SK-N-SH treated with all-trans-retinoic acid at 6 μM for 48 hours (cell line): ENCODE measurements around the gene NOX4.
"Not testable (repeated sequence)": the region's sequence is repeated elsewhere in the genome, so short reads cannot be mapped to it uniquely, and the experiment has no call there.

Experiments used
- ATAC-seq: fragments of 200-7000 bp; cut with Tn5 transposase; 3 replicates; pipeline ENCODE4 v1.9.1; 2020; ENCODE audit warnings: mild to moderate bottlenecking, moderate library complexity
- BACH2 ChIP-seq: fragments of 250-450 bp; sonication (Bioruptor Pico); IDR thresholded peaks from 2 replicates; pipeline ENCODE4 v1.9.0; 2021; ENCODE audit warnings: mild to moderate bottlenecking, borderline replicate concordance
- ESRRG ChIP-seq: fragments of 250-450 bp; sonication (Bioruptor Pico); IDR thresholded peaks from 2 replicates; pipeline ENCODE4 v1.6.1; 2021; ENCODE audit warnings: mild to moderate bottlenecking
- GLIS3 ChIP-seq: fragments of 250-450 bp; sonication (Bioruptor Pico); IDR thresholded peaks from 2 replicates; pipeline ENCODE4 v1.5.0; 2020; ENCODE audit warnings: mild to moderate bottlenecking, moderate library complexity
- ISL1 ChIP-seq: fragments of 250-450 bp; sonication (Bioruptor Pico); IDR thresholded peaks from 2 replicates; pipeline ENCODE4 v2.1.2; 2022; ENCODE audit warnings: mild to moderate bottlenecking, moderate library complexity
- RARB ChIP-seq: fragments of 250-450 bp; sonication (Bioruptor Pico); IDR thresholded peaks from 2 replicates; pipeline ENCODE4 v1.8.0; 2021; ENCODE audit warnings: mild to moderate bottlenecking, moderate library complexity
- SNAI2 ChIP-seq: fragments of 250-450 bp; sonication (Bioruptor Pico); IDR thresholded peaks from 2 replicates; pipeline ENCODE4 v1.5.0; 2020; ENCODE audit warnings: mild to moderate bottlenecking, moderate library complexity
- ZC3H10 ChIP-seq: fragments of 250-450 bp; sonication (Bioruptor Pico); IDR thresholded peaks from 2 replicates; pipeline ENCODE4 v1.5.1; 2021; ENCODE audit warnings: mild to moderate bottlenecking, moderate library complexity
- ZFP3 ChIP-seq: fragments of 250-450 bp; sonication (Bioruptor Pico); IDR thresholded peaks from 2 replicates; pipeline ENCODE4 v1.5.0; 2020; ENCODE audit warnings: mild to moderate bottlenecking, moderate library complexity
- ZFP30 ChIP-seq: fragments of 450-650 bp; formaldehyde crosslinking; IDR thresholded peaks from 2 replicates; pipeline ENCODE4 v1.5.0; 2022; ENCODE audit warnings: mild to moderate bottlenecking, moderate library complexity
- ZNF565 ChIP-seq: fragments of 450-650 bp; formaldehyde crosslinking; conservative IDR thresholded peaks from 2 replicates; pipeline ENCODE4 v1.5.0; 2020; ENCODE audit warnings: low read depth, mild to moderate bottlenecking, moderate library complexity
- ZNF70 ChIP-seq: fragments of 450-650 bp; formaldehyde crosslinking; IDR thresholded peaks from 2 replicates; pipeline ENCODE4 v1.5.0; 2020; ENCODE audit warnings: mild to moderate bottlenecking, moderate library complexity
- TF ChIP-seq, protein P1 (sequence below): fragments of 250-450 bp; sonication (Bioruptor Pico); IDR thresholded peaks from 2 replicates; pipeline ENCODE4 v1.5.1; 2021; ENCODE audit warnings: mild to moderate bottlenecking, moderate library complexity
- TF ChIP-seq, protein P2 (sequence below): fragments of 250-450 bp; sonication (Bioruptor Pico); IDR thresholded peaks from 2 replicates; pipeline ENCODE4 v1.5.1; 2020; ENCODE audit warnings: low read depth, mild to moderate bottlenecking, moderate library complexity
- TF ChIP-seq, protein P3 (sequence below): fragments of 250-450 bp; sonication (Bioruptor Pico); IDR thresholded peaks from 2 replicates; pipeline ENCODE4 v1.8.0; 2020; ENCODE audit warnings: mild to moderate bottlenecking, moderate library complexity, borderline replicate concordance
- TF ChIP-seq, protein P4 (sequence below): fragments of 250-450 bp; sonication (Bioruptor Pico); IDR thresholded peaks from 2 replicates; pipeline ENCODE4 v1.8.0; 2021; ENCODE audit warnings: low read depth, mild to moderate bottlenecking, moderate library complexity, borderline replicate concordance
- TF ChIP-seq, protein P5 (sequence below): fragments of 250-450 bp; sonication (Bioruptor Pico); IDR thresholded peaks from 2 replicates; pipeline ENCODE4 v1.5.0; 2020; ENCODE audit warnings: mild to moderate bottlenecking, moderate library complexity

NOX4 gene

DNA sequence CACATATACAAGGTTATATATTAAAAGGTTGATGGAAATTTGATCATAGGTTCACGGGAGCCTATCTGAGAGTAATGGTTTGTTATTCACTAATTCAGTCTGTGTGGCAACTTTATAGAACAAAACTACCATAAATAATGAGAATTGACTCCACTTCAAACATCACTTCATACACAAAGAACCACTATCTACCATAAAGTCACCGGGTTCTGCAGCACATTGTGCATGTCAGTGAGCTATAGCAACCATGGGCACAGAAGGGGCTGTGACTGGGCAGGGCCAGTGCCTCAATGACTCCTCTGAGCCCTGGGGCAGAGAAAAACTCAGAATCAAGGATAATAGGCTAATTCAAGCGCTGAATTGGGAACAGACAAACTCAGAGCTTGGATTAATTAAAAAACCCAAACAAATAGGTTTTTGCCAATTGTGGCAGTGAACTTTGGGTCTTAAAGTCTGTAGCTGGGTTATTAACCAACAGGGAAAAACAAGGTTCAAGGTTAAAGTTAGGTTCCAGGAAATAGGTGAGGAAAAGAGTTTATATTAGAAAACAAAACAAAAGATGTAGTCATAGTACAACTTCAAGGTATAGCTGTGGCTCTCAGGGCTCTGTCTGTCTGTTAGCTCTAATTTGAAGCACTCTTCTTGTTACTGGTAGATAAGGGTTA lies 181.7 kb downstream of the NOX4 start:
- ATAC-seq: not testable (repeated sequence)

DNA sequence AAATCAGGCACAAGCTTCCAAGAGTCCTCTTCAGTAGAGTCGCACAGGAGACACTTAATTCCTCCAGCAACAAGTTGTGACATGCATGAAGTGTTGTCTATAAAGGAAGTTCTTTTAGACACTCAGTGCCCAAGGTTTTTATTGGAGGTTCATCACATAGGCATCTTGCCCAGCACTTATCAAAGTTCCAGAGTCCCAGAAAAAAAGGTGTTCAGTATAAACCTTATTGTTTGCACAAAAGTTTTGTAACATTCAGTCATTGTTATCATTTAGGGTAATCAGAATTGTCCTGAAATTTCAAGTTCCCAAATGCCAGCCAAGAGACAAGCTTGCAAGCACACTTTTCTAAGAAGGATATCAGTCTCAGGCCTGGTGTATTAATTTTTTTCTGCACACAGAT lies 182.9 kb downstream of the NOX4 start:
- not testable (repeated sequence) for ATAC-seq

DNA sequence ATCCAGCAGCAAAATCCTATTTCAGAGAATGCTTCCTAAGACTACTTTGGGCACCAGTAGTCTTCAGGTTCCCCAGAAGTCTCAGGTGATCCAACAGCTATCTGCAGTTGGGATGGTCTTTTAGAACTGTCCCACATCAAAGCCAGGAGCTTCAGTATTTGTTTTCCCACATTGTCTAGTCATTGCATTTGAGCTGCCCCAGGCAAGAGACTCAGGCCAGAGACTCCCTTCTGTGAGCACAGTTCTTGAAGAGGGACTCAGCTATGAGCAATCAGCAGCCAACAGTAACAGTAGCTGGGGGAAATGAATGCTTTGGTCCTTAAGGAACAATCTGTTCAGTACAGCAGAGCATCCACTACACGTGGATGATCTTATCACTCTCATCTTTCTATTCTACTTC lies 188.1 kb downstream of the NOX4 start:
- ATAC-seq: not testable (repeated sequence)

DNA sequence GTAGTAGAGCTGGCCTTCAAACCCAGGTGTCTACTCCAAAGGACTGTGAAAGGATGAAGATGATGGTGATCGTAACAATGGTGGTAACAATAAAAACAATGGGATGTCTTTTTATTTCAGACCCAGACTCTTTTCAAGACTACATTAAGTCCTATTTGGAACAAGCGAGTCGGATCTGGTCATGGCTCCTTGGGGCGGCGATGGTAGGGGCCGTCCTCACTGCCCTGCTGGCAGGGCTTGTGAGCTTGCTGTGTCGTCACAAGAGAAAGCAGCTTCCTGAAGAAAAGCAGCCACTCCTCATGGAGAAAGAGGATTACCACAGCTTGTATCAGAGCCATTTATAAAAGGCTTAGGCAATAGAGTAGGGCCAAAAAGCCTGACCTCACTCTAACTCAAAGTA lies 196.2 kb downstream of the NOX4 start:
- not testable (repeated sequence) for ATAC-seq

DNA sequence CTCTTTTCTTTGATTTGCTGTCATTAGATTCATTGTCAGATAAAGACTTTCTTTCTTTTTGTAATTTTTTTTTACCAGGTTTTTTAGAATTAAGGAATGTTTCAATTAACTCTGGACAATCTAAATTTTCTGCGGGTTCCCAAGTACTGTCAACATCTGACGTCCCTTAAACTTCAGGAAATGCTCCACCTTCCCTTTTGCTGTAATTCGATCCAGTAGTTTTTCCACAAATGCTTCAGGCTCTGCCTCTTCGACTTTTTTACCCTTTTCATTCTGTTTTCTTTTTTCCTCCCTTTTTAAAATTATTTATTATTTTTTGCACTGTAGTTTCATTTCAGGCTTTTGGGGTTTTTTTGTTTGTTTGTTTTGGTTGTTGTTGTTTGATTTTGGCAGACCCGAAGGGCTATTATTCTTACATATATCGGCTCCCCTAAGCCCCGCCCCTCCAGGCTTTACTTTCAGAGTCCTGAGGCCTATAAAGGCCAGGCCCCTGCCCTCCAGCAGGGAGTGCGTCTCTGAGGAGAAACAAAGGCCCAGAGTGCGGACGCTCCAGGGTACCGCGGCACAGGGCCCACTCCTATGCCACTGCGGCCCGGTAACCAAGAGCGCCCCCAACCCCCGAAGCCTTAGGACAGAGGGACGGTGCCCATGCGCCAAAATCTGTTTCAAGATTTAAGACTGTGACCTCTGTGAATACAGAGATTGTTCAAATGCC lies 197.1 kb downstream of the NOX4 start:
- no peak for ATAC-seq
- no peak for TF ChIP-seq ZFP3 (CRISPR knock-in tag)
- TF ChIP-seq BACH2 (CRISPR knock-in tag): no peak
- TF ChIP-seq ISL1 (CRISPR knock-in tag): no peak
- no peak for TF ChIP-seq ZNF565 (CRISPR knock-in tag)
- no peak for TF ChIP-seq GLIS3 (CRISPR knock-in tag)
- TF ChIP-seq ESRRG (CRISPR knock-in tag): no peak
- TF ChIP-seq RARB: no peak
- TF ChIP-seq ZC3H10 (CRISPR knock-in tag): no peak
- TF ChIP-seq ZFP30 (CRISPR knock-in tag): no peak
- TF ChIP-seq, protein P1, sequence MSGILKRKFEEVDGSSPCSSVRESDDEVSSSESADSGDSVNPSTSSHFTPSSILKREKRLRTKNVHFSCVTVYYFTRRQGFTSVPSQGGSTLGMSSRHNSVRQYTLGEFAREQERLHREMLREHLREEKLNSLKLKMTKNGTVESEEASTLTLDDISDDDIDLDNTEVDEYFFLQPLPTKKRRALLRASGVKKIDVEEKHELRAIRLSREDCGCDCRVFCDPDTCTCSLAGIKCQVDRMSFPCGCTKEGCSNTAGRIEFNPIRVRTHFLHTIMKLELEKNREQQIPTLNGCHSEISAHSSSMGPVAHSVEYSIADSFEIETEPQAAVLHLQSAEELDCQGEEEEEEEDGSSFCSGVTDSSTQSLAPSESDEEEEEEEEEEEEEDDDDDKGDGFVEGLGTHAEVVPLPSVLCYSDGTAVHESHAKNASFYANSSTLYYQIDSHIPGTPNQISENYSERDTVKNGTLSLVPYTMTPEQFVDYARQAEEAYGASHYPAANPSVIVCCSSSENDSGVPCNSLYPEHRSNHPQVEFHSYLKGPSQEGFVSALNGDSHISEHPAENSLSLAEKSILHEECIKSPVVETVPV: no peak
- TF ChIP-seq, protein P2, sequence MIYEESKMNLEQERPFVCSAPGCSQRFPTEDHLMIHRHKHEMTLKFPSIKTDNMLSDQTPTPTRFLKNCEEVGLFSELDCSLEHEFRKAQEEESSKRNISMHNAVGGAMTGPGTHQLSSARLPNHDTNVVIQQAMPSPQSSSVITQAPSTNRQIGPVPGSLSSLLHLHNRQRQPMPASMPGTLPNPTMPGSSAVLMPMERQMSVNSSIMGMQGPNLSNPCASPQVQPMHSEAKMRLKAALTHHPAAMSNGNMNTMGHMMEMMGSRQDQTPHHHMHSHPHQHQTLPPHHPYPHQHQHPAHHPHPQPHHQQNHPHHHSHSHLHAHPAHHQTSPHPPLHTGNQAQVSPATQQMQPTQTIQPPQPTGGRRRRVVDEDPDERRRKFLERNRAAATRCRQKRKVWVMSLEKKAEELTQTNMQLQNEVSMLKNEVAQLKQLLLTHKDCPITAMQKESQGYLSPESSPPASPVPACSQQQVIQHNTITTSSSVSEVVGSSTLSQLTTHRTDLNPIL (CRISPR knock-in tag): no peak

DNA sequence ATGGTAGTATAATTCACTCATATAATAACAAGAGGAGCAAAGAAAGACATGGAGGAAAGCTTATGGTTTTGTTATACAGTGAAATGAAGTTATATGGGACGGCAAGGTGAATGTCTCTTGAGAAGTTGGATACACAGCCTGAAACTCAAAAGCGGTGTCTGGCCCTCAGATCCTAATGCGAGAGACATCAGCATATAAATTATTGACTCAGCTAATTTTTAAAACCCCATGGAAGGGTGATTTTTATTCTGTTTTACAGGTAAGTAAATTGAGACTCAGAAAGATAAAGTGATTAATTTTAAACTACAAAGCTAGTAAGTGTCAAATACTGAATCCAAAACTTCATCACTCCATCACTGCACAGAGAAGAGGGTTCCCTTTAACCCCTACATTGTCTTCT lies 203.2 kb downstream of the NOX4 start:
- ATAC-seq: not testable (repeated sequence)

DNA sequence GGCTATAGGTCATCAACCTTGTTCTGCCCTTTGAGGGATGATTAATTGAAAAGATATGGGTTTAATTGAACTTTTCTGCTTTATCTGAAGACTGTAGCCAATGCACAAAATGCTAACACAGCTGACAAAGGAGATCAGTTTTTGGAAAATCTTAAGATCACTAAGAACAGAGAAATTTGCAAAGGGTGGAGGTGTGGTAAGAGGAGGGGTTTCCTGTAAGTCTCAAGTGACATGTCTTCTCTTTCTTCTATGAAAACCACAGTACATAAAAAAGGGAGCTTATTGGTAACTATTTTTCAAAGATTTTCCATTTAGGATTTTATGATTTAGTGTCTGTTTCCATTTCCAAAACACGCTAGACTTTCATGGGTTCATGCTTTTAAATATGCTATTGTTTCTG lies 204.6 kb downstream of the NOX4 start:
- not testable (repeated sequence) for ATAC-seq

DNA sequence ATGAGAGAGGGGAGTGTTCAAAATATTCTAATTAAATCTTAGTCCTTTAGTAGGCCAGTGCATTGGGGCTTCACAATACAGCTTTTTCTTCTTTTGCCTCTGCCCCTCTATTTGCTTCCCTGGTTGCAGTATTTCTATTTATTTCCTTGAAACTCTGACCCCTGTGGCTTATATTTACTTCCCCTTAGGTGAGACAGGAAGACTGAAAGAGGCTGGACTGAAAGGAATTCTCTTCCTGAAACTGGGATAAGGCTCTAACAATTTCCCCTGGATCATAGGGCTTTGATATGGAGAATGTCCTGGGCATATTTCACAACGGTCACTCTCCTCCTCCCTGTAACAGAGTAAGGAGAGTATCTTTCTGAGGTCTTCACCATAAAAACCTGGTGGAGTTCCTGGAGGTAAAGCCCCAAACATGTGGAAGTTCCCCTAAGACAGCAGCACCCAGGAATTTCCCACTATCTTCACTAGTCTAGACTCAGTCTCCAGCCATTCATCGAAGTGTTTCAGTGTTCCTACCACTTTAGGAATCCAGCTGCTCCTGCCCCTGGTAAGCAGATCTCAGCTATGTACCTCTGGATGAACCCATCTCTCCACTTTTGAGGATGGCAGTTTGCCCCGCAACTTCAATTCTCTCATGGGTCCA lies 210.0 kb downstream of the NOX4 start:
- not testable (repeated sequence) for ATAC-seq

DNA sequence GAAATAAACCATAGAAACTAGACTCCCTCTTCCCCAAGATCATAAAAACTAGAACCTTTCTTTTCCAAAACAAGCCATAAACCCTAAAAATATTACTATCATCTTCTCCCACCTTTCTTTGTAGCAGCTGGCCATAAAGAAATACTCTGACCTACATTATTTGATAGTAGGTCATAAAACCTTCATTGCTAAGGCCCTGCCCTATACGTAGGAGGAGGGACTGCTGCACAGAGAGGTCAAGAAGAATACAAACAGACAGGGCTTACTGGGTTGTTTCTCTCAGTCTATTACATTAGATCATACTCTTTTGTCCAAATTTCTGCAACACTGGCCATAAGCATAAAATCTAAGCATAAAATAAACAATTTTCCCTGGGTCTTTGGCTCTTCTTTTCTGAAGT lies 212.0 kb downstream of the NOX4 start:
- ATAC-seq: no peak
- TF ChIP-seq, protein P3, sequence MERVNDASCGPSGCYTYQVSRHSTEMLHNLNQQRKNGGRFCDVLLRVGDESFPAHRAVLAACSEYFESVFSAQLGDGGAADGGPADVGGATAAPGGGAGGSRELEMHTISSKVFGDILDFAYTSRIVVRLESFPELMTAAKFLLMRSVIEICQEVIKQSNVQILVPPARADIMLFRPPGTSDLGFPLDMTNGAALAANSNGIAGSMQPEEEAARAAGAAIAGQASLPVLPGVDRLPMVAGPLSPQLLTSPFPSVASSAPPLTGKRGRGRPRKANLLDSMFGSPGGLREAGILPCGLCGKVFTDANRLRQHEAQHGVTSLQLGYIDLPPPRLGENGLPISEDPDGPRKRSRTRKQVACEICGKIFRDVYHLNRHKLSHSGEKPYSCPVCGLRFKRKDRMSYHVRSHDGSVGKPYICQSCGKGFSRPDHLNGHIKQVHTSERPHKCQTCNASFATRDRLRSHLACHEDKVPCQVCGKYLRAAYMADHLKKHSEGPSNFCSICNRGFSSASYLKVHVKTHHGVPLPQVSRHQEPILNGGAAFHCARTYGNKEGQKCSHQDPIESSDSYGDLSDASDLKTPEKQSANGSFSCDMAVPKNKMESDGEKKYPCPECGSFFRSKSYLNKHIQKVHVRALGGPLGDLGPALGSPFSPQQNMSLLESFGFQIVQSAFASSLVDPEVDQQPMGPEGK (CRISPR knock-in tag): no peak
- TF ChIP-seq, protein P4, sequence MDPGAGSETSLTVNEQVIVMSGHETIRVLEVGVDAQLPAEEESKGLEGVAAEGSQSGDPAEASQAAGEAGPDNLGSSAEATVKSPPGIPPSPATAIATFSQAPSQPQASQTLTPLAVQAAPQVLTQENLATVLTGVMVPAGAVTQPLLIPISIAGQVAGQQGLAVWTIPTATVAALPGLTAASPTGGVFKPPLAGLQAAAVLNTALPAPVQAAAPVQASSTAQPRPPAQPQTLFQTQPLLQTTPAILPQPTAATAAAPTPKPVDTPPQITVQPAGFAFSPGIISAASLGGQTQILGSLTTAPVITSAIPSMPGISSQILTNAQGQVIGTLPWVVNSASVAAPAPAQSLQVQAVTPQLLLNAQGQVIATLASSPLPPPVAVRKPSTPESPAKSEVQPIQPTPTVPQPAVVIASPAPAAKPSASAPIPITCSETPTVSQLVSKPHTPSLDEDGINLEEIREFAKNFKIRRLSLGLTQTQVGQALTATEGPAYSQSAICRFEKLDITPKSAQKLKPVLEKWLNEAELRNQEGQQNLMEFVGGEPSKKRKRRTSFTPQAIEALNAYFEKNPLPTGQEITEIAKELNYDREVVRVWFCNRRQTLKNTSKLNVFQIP (CRISPR knock-in tag): no peak
- TF ChIP-seq SNAI2 (no peak), ESRRG (CRISPR knock-in tag) (no peak), ZC3H10 (CRISPR knock-in tag) (no peak), ZNF70 (CRISPR knock-in tag) (no peak)
- TF ChIP-seq, protein P5, sequence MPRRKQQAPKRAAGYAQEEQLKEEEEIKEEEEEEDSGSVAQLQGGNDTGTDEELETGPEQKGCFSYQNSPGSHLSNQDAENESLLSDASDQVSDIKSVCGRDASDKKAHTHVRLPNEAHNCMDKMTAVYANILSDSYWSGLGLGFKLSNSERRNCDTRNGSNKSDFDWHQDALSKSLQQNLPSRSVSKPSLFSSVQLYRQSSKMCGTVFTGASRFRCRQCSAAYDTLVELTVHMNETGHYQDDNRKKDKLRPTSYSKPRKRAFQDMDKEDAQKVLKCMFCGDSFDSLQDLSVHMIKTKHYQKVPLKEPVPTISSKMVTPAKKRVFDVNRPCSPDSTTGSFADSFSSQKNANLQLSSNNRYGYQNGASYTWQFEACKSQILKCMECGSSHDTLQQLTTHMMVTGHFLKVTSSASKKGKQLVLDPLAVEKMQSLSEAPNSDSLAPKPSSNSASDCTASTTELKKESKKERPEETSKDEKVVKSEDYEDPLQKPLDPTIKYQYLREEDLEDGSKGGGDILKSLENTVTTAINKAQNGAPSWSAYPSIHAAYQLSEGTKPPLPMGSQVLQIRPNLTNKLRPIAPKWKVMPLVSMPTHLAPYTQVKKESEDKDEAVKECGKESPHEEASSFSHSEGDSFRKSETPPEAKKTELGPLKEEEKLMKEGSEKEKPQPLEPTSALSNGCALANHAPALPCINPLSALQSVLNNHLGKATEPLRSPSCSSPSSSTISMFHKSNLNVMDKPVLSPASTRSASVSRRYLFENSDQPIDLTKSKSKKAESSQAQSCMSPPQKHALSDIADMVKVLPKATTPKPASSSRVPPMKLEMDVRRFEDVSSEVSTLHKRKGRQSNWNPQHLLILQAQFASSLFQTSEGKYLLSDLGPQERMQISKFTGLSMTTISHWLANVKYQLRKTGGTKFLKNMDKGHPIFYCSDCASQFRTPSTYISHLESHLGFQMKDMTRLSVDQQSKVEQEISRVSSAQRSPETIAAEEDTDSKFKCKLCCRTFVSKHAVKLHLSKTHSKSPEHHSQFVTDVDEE (CRISPR knock-in tag): no peak
- TF ChIP-seq, protein P1: no peak
